ENCODE measurements around the gene PCDHGA7.

DNA sequence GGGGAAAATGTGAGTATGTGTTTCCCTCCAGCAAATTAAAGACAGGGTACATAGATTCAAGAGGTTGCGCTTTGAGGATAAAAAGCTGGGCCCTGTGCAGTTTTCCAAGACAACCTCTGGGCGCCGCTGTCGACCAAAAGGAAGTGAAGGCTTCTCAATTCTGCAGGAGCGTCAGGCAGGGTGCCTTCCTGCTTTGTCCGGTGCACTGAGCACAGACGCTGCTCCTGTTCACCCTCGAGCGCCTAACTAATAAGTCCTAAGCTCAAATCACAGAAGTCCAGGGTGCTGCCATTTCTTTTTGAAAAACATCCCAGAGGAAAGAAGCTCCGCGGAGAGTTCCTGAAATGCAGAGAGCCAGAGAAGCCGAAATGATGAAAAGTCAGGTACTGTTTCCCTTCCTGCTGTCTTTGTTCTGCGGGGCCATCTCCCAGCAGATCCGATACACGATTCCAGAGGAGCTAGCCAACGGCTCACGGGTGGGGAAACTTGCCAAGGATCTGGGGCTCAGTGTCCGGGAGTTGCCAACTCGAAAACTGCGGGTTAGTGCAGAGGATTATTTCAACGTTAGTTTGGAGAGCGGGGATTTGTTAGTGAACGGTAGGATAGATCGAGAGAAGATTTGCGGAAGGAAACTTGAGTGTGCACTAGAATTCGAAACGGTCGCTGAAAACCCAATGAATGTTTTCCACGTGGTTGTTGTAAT, 32.5 kb upstream of the PCDHGA7 start, which contains the start of gene PCDHGB1:
- TF ChIP-seq, protein P1, sequence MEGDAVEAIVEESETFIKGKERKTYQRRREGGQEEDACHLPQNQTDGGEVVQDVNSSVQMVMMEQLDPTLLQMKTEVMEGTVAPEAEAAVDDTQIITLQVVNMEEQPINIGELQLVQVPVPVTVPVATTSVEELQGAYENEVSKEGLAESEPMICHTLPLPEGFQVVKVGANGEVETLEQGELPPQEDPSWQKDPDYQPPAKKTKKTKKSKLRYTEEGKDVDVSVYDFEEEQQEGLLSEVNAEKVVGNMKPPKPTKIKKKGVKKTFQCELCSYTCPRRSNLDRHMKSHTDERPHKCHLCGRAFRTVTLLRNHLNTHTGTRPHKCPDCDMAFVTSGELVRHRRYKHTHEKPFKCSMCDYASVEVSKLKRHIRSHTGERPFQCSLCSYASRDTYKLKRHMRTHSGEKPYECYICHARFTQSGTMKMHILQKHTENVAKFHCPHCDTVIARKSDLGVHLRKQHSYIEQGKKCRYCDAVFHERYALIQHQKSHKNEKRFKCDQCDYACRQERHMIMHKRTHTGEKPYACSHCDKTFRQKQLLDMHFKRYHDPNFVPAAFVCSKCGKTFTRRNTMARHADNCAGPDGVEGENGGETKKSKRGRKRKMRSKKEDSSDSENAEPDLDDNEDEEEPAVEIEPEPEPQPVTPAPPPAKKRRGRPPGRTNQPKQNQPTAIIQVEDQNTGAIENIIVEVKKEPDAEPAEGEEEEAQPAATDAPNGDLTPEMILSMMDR (IDR thresholded peaks at IDR 0.05): peak; percentile 81
- TF ChIP-seq POLR2AphosphoS5 (IDR thresholded peaks at IDR 0.05; ENCODE audit: low read depth, low read length): no peak
- TF ChIP-seq TCF7L2 (IDR thresholded peaks at IDR 0.05; ENCODE audit: low read depth, low read length): no peak
